NT2/D1 (cell line): ENCODE data around the gene ATIC.

Experiments
- YY1 ChIP-seq: IDR thresholded peaks from 2 replicates; pipeline ENCODE4 v1.6.1; 2011; ENCODE audit not compliant: insufficient read length, insufficient read depth
- ZNF274 ChIP-seq: IDR thresholded peaks from 2 replicates; pipeline ENCODE4 v1.6.1; 2011; ENCODE audit warnings: mild to moderate bottlenecking, low read depth, low read length

DNA sequence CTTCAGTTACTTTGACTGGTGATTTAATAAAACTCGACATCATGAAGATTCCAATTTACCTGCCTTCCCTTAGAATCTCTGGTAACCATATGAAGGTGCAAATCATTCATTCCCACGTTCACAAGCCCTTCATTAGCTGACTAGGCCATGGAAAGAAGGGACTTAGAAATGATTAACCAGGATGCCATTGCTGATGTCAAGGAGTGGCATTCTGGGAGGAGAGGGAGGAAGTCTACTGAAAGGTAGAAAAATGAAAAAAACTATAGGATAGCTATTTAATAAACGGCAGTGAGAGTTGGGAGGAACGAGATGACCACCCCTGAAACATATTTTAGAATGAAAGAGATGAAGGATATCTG is 1.4 kb downstream of the ATIC start:
- TF ChIP-seq YY1 (no peak), ZNF274 (no peak)
